Measurements from ENCODE around the gene ZNF439.

Gene ZNF439

GRCh38 chr19:11848594-11849469 is at the start of gene ZNF439:
Gene ZNF439, plus strand, starts transcription at chr19:11848726. Its CDS starts 142 bp downstream, at chr19:11848868.
- ChIA-PET CTCF (interaction anchor here (1.3 to 3.3 kb wide), 2 partner anchors 51 to 75 kb away, joined by 8 to 11 read pairs; partner anchors contain the start of gene ZNF491), POLR2A (no interaction called here)
- no peak for TF ChIP-seq CTCF (IDR thresholded peaks at IDR 0.05; ENCODE audit: control extremely low read depth, extremely low read depth, low read depth, missing control alignments)
- peak; percentile 92 for DNase-seq (ENCODE audit: extremely low spot score)

GRCh38 chr19:11806354-11807098 is 42.0 kb upstream of the ZNF439 start:
- ChIA-PET CTCF (interaction anchor here (2.3 kb wide), 1 partner anchor 9 kb away, joined by 16 read pairs; the partner anchor contains the start of gene ZNF491), POLR2A (no interaction called here)
- no peak for DNase-seq (ENCODE audit: extremely low spot score)
- TF ChIP-seq CTCF (IDR thresholded peaks at IDR 0.05; ENCODE audit: control extremely low read depth, extremely low read depth, low read depth, missing control alignments): no peak

- no peak for DNase-seq (ENCODE audit: extremely low spot score)
- CTCF ChIA-PET: interaction anchor here (2.3 kb wide), 1 partner anchor 9 kb away, joined by 16 read pairs; the partner anchor contains the start of gene ZNF491
- POLR2A ChIA-PET: no interaction called here
- no peak for TF ChIP-seq CTCF (IDR thresholded peaks at IDR 0.05; ENCODE audit: control extremely low read depth, extremely low read depth, low read depth, missing control alignments)
Observed at GRCh38 chr19:11807099-11807380, 41.5 kb upstream of the ZNF439 start.

- CTCF ChIA-PET: interaction anchor here (1.5 to 10.7 kb wide), 3 partner anchors 15 to 327 kb away, joined by 4 to 112 read pairs (median 9); partner anchors contain the start of genes ZNF20, ZNF433 and ZNF491
- DNase-seq (ENCODE audit: extremely low spot score): no peak
- no peak for TF ChIP-seq CTCF (IDR thresholded peaks at IDR 0.05; ENCODE audit: control extremely low read depth, extremely low read depth, low read depth, missing control alignments)
- POLR2A ChIA-PET: interaction anchor here (1.3 to 1.9 kb wide), 3 partner anchors 16 to 277 kb away, joined by 3 to 10 read pairs (median 3); partner anchors contain the start of genes ZNF491 and ZNF700
Observed at GRCh38 chr19:11813703-11814028, 34.9 kb upstream of the ZNF439 start.

- DNase-seq (ENCODE audit: extremely low spot score): peak; percentile 97
- CTCF ChIA-PET: interaction anchor here (2.2 to 10.7 kb wide), 2 partner anchors 15 to 326 kb away, joined by 9 to 112 read pairs; partner anchors contain the start of genes ZNF20 and ZNF491
- POLR2A ChIA-PET: interaction anchor here (1.3 to 1.9 kb wide), 3 partner anchors 16 to 277 kb away, joined by 3 to 10 read pairs (median 3); partner anchors contain the start of genes ZNF491 and ZNF700
- no peak for TF ChIP-seq CTCF (IDR thresholded peaks at IDR 0.05; ENCODE audit: control extremely low read depth, extremely low read depth, low read depth, missing control alignments)
Observed at GRCh38 chr19:11814029-11814699, 34.4 kb upstream of the ZNF439 start, which contains the start of gene ZNF440. Gene ZNF440, plus strand, starts transcription at chr19:11814273. Its CDS starts 175 bp downstream, at chr19:11814448.

GRCh38 chr19:11814700-11815035 is 33.9 kb upstream of the ZNF439 start:
- CTCF ChIA-PET: interaction anchor here (10.7 kb wide), 1 partner anchor 16 kb away, joined by 112 read pairs; the partner anchor contains the start of gene ZNF491
- no peak for TF ChIP-seq CTCF (IDR thresholded peaks at IDR 0.05; ENCODE audit: control extremely low read depth, extremely low read depth, low read depth, missing control alignments)
- DNase-seq (ENCODE audit: extremely low spot score): no peak
- POLR2A ChIA-PET: interaction anchor here (0.7 to 1.9 kb wide), 4 partner anchors 17 to 1720 kb away, joined by 3 to 10 read pairs (median 4); partner anchors contain the start of genes ZNF491 and ZNF700

All from GM10248 (cell line).